Endothelial cell of umbilical vein (primary cell): ENCODE results near the gene ASB11. TPM values are rescaled to one million over a fixed set of nuclear protein-coding genes. Genes with fewer than 3 reads are reported as not detected.

Source experiments
- BruUV-seq: library from RNA; stranded (reverse); fragments of 400-500 nt; replicated peaks from 2 replicates; lab custom pipeline; 2021; lab: Mats Ljungman, UMichigan
- CTCF ChIA-PET: fragments of 300-600, 350-600 bp; sonication (Branson Sonifier 250); formaldehyde crosslinking; loops from one replicate; lab custom pipeline; 2021; ENCODE audit warnings: antibody characterized with exemption, inconsistent platforms; lab: Charles Lee
- POLR2A ChIA-PET: fragments of 300-600, 350-600 bp; sonication (Branson Sonifier 250); formaldehyde crosslinking; loops from one replicate; lab custom pipeline; 2021; ENCODE audit warnings: antibody characterized with exemption, inconsistent platforms; lab: Charles Lee
- DNase-seq: peaks from one replicate; pipeline ENCODE4 v3.0.0-alpha.2; 2011; ENCODE audit warnings: low read depth, low spot score
- FAIRE-seq: peaks from 2 replicates; lab custom pipeline; 2011; peaks lifted over from hg19 to GRCh38; lab: Jason Lieb, UNC
- H2AFZ ChIP-seq: 2 replicates; pipeline ENCODE4 v1.6.0; 2012; ENCODE audit warnings: low read depth, low read length, control low read depth, inconsistent platforms
- H3K27ac ChIP-seq: 2 replicates; pipeline ENCODE4 v1.5.1; 2011; ENCODE audit warnings: low read depth, mild to moderate bottlenecking, control low read depth, low read length, moderate library complexity; ENCODE audit not compliant: insufficient read depth
- H3K27me3 ChIP-seq, 2 experiments: 2 replicates each; pipeline versions ENCODE4 v1.6.0 to v1.6.1; 2011; ENCODE audit warnings: low read length in 2 of 2, mixed read lengths in 1 of 2; ENCODE audit not compliant: control insufficient read depth in 2 of 2, insufficient read depth in 2 of 2
- H3K36me3 ChIP-seq, 2 experiments: 2 replicates in 1 of 2; 3 replicates in 1 of 2; pipeline ENCODE4 v1.5.1; 2011; ENCODE audit warnings: low read length in 2 of 2, mild to moderate bottlenecking in 1 of 2, moderate library complexity in 1 of 2; ENCODE audit not compliant: control insufficient read depth in 2 of 2, insufficient read depth in 2 of 2; ENCODE audit errors: extremely low read depth in 1 of 2
- H3K4me1 ChIP-seq: 3 replicates; pipeline ENCODE4 v1.5.1; 2011; ENCODE audit warnings: mild to moderate bottlenecking, low read length; ENCODE audit not compliant: control insufficient read depth, insufficient read depth; ENCODE audit errors: extremely low read depth
- H3K4me2 ChIP-seq: 2 replicates; pipeline ENCODE4 v1.6.1; 2011; ENCODE audit warnings: low read length, control low read depth, mixed read lengths; ENCODE audit not compliant: insufficient read depth
- H3K4me3 ChIP-seq, 3 experiments: fragments of 200-600 bp in 1 of 3; sonication (generic), shearing (Covaris generic) in 1 of 3; replicated peaks in 1 of 3; 2 replicates each; pipeline ENCODE4 v1.5.1; 2011 to 2016; ENCODE audit warnings: control low read depth in 3 of 3, low read length in 3 of 3, mild to moderate bottlenecking in 2 of 3, inconsistent platforms in 1 of 3, low read depth in 1 of 3, moderate library complexity in 1 of 3; ENCODE audit not compliant: insufficient read depth in 1 of 3
- H3K79me2 ChIP-seq: 2 replicates; pipeline ENCODE4 v1.6.0; 2012; ENCODE audit warnings: low read length, inconsistent platforms; ENCODE audit not compliant: control insufficient read depth, insufficient read depth
- H3K9ac ChIP-seq: replicated peaks from 2 replicates; pipeline ENCODE3; 2011; ENCODE audit warnings: low read length, control low read depth; ENCODE audit not compliant: insufficient read depth; ENCODE audit errors: extremely low read depth
- H3K9me1 ChIP-seq: replicated peaks from 3 replicates; pipeline ENCODE4 v1.6.0; 2011; ENCODE audit warnings: mild to moderate bottlenecking, low read length; ENCODE audit not compliant: control insufficient read depth, insufficient read depth; ENCODE audit errors: extremely low read depth
- H3K9me3 ChIP-seq: replicated peaks from 2 replicates; pipeline ENCODE4 v1.5.1; 2012; ENCODE audit warnings: low read length, inconsistent platforms; ENCODE audit not compliant: control insufficient read depth, insufficient read depth
- H4K20me1 ChIP-seq: replicated peaks from 2 replicates; pipeline ENCODE3; 2011; ENCODE audit warnings: mild to moderate bottlenecking, low read length; ENCODE audit not compliant: control insufficient read depth, insufficient read depth; ENCODE audit errors: extremely low read depth
- CTCF ChIP-seq, 2 donors: IDR thresholded peaks; 1 replicate in 1 of 2; 2 replicates in 1 of 2; pipeline ENCODE4 v1.5.1; 2011; ENCODE audit warnings: low read length in 2 of 2, mild to moderate bottlenecking in 2 of 2, moderate library complexity in 2 of 2, control low read depth in 1 of 2, inconsistent platforms in 1 of 2, low read depth in 1 of 2; ENCODE audit not compliant: insufficient read depth in 1 of 2; ENCODE audit errors: extremely low read depth in 1 of 2
- POLR2AphosphoS5 ChIP-seq: IDR thresholded peaks from 2 replicates; pipeline ENCODE4 v1.6.1; 2012; ENCODE audit warnings: low read depth, mild to moderate bottlenecking, control low read depth, low read length, moderate library complexity; ENCODE audit not compliant: insufficient read depth
- dilution Hi-C: fragments of 300-500 bp; cut with MboI; formaldehyde crosslinking; loops from one replicate; pipeline ENCODE4 v1.15.0; 2019; ENCODE audit warnings: low sequenced_read_pairs; ENCODE audit not compliant: extremely low pct_ligation_motif_present
- intact Hi-C: fragments of 100-400 bp; cut with micrococcal nuclease; formaldehyde crosslinking; loops from one replicate; pipeline ENCODE4 v1.10.0; 2022
- polyA plus RNA-seq, 4 experiments: library from polyadenylated mRNA; depleted of rRNA in 3 of 4; stranded (reverse) in 3 of 4; unstranded in 1 of 4; fragments of >200 nt; gene quantifications; 2 replicates each; pipeline versions ENCODE4 v1.2.1 to v1.2.3, GENCODE V29; 2011 to 2012; ENCODE audit warnings: missing spikeins in 1 of 4
- total RNA-seq: library from RNA; stranded (reverse); gene quantifications from 2 replicates; pipeline ENCODE4 v1.2.3, GENCODE V29; 2021

The ASB11 gene
- total and polyA plus RNA-seq, 2 donors (not counting 3 experiments of a cell fraction or from before 2014, with no cell fraction given), result 0.06 to 0.15 TPM

GRCh38 chrX:15335135-15336022, 19.9 kb upstream of the ASB11 start, which contains the start of gene PIGA:
PIGA (minus strand) TSS chrX:15335523; CDS start chrX:15331930, 3,593 bp downstream.
- no peaks in the 10 kb centered on the region for H4K20me1 ChIP-seq
- peaks cover 4% of the 10 kb centered on the region for H3K4me1 ChIP-seq
- intact Hi-C loops (loop anchor here (1.0 kb wide), 2 partner anchors 35 to 340 kb away; no protein-coding TSS in a partner anchor), dilution Hi-C loops (no loop called here)
- TF ChIP-seq POLR2AphosphoS5, result peak; percentile 47
- no peak for TF ChIP-seq CTCF (IDR thresholded peaks at IDR 0.05; ENCODE audit: extremely low read depth in 1 of 2, insufficient read depth in 1 of 2, low read depth in 1 of 2, low read length in 2 of 2)
- peak within 1 kb of the TSS; percentile 92 for H3K9ac ChIP-seq
- TSS peak; percentile 66 for BruUV-seq
- H2AFZ ChIP-seq, result peak within 1 kb of the TSS; percentile 71
- no peaks in the 10 kb centered on the region for H3K9me1 ChIP-seq
- H3K79me2 ChIP-seq, result no peaks in the 10 kb centered on the region
- H3K4me3 ChIP-seq, result peak within 1 kb of the TSS; percentile 39 to 89 (median 60)
- H3K9me3 ChIP-seq, result no peaks in the 10 kb centered on the region
- peak within 1 kb of the TSS; percentile 85 for H3K4me2 ChIP-seq
- ChIA-PET POLR2A (no interaction called here), CTCF (interaction anchor here (1.2 kb wide), 1 partner anchor 35 kb away, joined by 4 read pairs; no protein-coding TSS in a partner anchor)
- H3K36me3 ChIP-seq, result peaks cover 0 to 3% of the 10 kb centered on the region in 2 experiments
- peak within 1 kb of the TSS; percentile 81 for H3K27ac ChIP-seq
- peaks cover 5 to 6% of the 10 kb centered on the region in 2 experiments for H3K27me3 ChIP-seq
- DNase-seq, result peak; percentile 97
- peak; percentile 87 for FAIRE-seq
